GM12872 (cell line): Measurements from ENCODE around the gene FKBP1A.

Experiments
- TF ChIP-seq, protein P1 (sequence below): IDR thresholded peaks from 3 replicates; pipeline ENCODE4 v1.5.1; 2011; ENCODE audit warnings: low read depth, mild to moderate bottlenecking, low read length, moderate library complexity; ENCODE audit not compliant: insufficient read depth

Gene FKBP1A

GRCh38 chr20:1396702-1397101 lies 3.8 kb upstream of the FKBP1A start:
- TF ChIP-seq, protein P1, sequence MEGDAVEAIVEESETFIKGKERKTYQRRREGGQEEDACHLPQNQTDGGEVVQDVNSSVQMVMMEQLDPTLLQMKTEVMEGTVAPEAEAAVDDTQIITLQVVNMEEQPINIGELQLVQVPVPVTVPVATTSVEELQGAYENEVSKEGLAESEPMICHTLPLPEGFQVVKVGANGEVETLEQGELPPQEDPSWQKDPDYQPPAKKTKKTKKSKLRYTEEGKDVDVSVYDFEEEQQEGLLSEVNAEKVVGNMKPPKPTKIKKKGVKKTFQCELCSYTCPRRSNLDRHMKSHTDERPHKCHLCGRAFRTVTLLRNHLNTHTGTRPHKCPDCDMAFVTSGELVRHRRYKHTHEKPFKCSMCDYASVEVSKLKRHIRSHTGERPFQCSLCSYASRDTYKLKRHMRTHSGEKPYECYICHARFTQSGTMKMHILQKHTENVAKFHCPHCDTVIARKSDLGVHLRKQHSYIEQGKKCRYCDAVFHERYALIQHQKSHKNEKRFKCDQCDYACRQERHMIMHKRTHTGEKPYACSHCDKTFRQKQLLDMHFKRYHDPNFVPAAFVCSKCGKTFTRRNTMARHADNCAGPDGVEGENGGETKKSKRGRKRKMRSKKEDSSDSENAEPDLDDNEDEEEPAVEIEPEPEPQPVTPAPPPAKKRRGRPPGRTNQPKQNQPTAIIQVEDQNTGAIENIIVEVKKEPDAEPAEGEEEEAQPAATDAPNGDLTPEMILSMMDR: no peak

DNA sequence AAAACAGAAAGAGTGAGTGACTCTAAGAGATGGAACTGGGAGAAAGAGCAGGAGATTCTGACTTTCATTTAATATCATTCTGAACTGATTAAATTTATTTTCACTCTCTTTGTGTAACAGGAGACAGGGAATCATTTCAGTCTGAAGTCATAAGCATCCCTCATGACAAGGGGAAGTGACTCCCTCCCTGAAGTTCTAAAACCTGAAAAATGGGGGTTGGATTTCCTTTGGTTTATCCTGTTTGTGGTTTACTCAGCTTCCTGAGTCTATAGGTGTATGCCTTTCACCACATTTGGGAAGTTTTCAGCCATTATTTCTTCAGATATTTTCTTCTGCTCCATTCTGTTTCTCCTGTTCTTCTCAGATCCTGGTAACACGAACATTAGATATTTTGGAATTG lies 3.4 kb upstream of the FKBP1A start:
- TF ChIP-seq, protein P1: no peak

DNA sequence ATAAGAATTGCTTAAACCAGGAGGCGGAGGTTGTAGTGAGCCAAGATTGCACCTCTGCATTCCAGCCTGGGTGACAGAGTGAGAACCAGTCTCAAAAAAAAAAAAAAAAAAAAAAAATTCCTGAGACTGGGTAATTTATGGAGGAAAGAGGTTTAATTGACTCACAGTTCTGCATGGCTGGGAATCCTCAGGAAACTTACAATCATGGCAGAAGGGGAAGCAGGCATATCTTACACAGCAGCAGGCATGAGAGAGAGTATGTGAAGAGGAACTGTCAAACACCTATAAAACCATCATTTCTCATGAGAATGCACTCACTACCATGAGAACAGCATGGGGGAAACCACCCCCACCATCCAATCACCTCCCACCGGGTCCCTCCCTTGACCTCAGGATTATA lies 1.8 kb upstream of the FKBP1A start:
- TF ChIP-seq, protein P1: no peak

- TF ChIP-seq, protein P1: no peak
These were observed 641 bp upstream of the FKBP1A start for GRCh38 chr20:1393507-1393882.

GRCh38 chr20:1392443-1392692 lies 486 bp downstream of the FKBP1A start:
- TF ChIP-seq, protein P1: no peak

DNA sequence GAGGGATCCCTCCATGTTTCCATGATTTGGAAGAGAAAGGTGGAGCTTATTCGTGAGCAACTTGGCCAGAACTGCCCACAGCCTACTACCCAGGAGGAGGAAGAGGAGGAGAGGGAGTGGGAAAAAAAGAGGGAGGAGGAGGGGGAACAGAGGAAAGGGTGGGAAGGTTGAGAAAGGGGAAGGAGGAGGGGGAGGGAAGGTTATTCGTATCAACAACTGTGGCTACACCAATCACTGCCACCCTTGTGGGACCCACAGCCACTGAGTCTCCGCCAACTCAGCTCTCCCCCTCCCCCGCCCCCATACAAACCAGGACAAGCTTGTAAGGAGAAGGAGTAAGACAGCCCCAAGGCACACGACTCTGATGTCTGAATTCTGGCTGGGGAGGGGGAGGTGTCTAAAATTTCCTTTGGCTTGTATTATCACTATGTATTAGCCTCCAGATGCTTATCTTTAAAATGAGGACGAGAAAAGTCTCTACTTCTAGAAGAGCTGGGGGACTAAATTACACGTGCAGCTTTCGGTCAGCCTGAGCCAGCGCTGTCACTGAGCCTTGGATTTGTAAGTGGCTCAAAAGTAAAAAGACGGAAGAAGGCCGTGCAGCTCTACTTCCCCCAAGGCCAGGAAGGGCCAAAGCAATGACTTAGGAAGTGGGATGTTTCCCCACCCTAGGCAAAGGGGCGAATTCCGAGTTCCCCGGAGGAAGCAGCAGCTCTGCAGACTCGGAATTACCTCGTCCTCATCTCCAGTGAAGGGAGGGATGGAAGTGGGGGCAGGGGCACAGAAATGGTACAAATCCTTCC lies 1.0 kb downstream of the FKBP1A start:
- TF ChIP-seq, protein P1: no peak

- TF ChIP-seq, protein P1: no peak
These were observed 2.1 kb downstream of the FKBP1A start for GRCh38 chr20:1390581-1391403.
